ENCODE results near the gene HIVEP3.

HIVEP3 gene

GRCh38 chr1:41789661-41790330, 128.9 kb downstream of the HIVEP3 start:
- TF ChIP-seq CTCF (IDR thresholded peaks at IDR 0.05; ENCODE audit: insufficient read depth, low read depth, low read length, missing control alignments): no peak
- H3K4me3 ChIP-seq (ENCODE audit: low read length): no peak overlapping the region
- peak; percentile 38 for DNase-seq (ENCODE audit: low read depth)

GRCh38 chr1:41788427-41788826, 130.3 kb downstream of the HIVEP3 start:
- H3K4me3 ChIP-seq (ENCODE audit: low read length): no peak overlapping the region
- DNase-seq (ENCODE audit: low read depth): no peak
- no peak for TF ChIP-seq CTCF (IDR thresholded peaks at IDR 0.05; ENCODE audit: insufficient read depth, low read depth, low read length, missing control alignments)

- TF ChIP-seq CTCF (IDR thresholded peaks at IDR 0.05; ENCODE audit: insufficient read depth, low read depth, low read length, missing control alignments): no peak
- no peak overlapping the region for H3K4me3 ChIP-seq (ENCODE audit: low read length)
- DNase-seq (ENCODE audit: low read depth): no peak
These were observed 134.0 kb downstream of the HIVEP3 start for GRCh38 chr1:41784531-41785274.

GRCh38 chr1:41783189-41783639, 135.5 kb downstream of the HIVEP3 start:
- H3K4me3 ChIP-seq (ENCODE audit: low read length): no peak overlapping the region
- DNase-seq (ENCODE audit: low read depth): peak; percentile 93
- TF ChIP-seq CTCF (IDR thresholded peaks at IDR 0.05; ENCODE audit: insufficient read depth, low read depth, low read length, missing control alignments): no peak

- TF ChIP-seq CTCF (IDR thresholded peaks at IDR 0.05; ENCODE audit: insufficient read depth, low read depth, low read length, missing control alignments): no peak
- no peak overlapping the region for H3K4me3 ChIP-seq (ENCODE audit: low read length)
- no peak for DNase-seq (ENCODE audit: low read depth)
These were observed 137.8 kb downstream of the HIVEP3 start for GRCh38 chr1:41780916-41781315.

- no peak for TF ChIP-seq CTCF (IDR thresholded peaks at IDR 0.05; ENCODE audit: insufficient read depth, low read depth, low read length, missing control alignments)
- no peak for DNase-seq (ENCODE audit: low read depth)
- no peak overlapping the region for H3K4me3 ChIP-seq (ENCODE audit: low read length)
These were observed 138.4 kb downstream of the HIVEP3 start for GRCh38 chr1:41780322-41780721.

Data from epithelial cell of esophagus (primary cell).